Calu3 (cell line): ENCODE data around the gene ST6GAL1. TPM values are rescaled to one million over a fixed set of nuclear protein-coding genes. Genes with fewer than 3 reads are reported as not detected.

ENCODE experiments used
- BruUV-seq: library from RNA; stranded (reverse); fragments of 400-500 nt; replicated peaks from 2 replicates; lab custom pipeline; 2021; lab: Mats Ljungman, UMichigan
- CTCF ChIA-PET: fragments of 300-600 bp; sonication (Branson Sonifier 250); formaldehyde crosslinking; loops from one replicate; lab custom pipeline; 2022; ENCODE audit warnings: antibody characterized with exemption; lab: Charles Lee
- DNase-seq: peaks from one replicate; pipeline ENCODE4 v3.0.0; 2022
- H3K27ac Mint-ChIP-seq: one replicate; pipeline ENCODE4 v1.8.0; 2022; ENCODE audit warnings: mixed read lengths; ENCODE audit not compliant: unreplicated experiment
- H3K27me3 Mint-ChIP-seq: one replicate; pipeline ENCODE4 v1.8.0; 2022; ENCODE audit warnings: mixed read lengths; ENCODE audit not compliant: unreplicated experiment
- H3K36me3 Mint-ChIP-seq: one replicate; pipeline ENCODE4 v1.8.0; 2022; ENCODE audit warnings: mild to moderate bottlenecking, moderate library complexity, mixed read lengths; ENCODE audit not compliant: insufficient read depth, unreplicated experiment
- H3K4me1 Mint-ChIP-seq: one replicate; pipeline ENCODE4 v1.8.0; 2022; ENCODE audit warnings: mild to moderate bottlenecking, low read depth, mixed read lengths; ENCODE audit not compliant: unreplicated experiment
- H3K4me3 Mint-ChIP-seq: one replicate; pipeline ENCODE4 v1.8.0; 2022; ENCODE audit warnings: mild to moderate bottlenecking, low read depth, moderate library complexity, mixed read lengths; ENCODE audit not compliant: unreplicated experiment
- H3K9me3 Mint-ChIP-seq: one replicate; pipeline ENCODE4 v1.8.0; 2022; ENCODE audit warnings: low read depth, mixed read lengths; ENCODE audit not compliant: unreplicated experiment
- intact Hi-C: fragments of 100-400 bp; cut with micrococcal nuclease; formaldehyde crosslinking; loops from one replicate; pipeline ENCODE4 v1.10.0; 2022; ENCODE audit not compliant: unreplicated experiment
- total RNA-seq: library from RNA; stranded (reverse); gene quantifications from 2 replicates; pipeline ENCODE4 v1.2.3, GENCODE V29; 2022
- TF ChIP-seq, protein P1 (sequence below): fragments of 200-600 bp; IDR thresholded peaks from one replicate; pipeline ENCODE4 v1.8.0; 2022; ENCODE audit warnings: antibody characterized with exemption; ENCODE audit not compliant: unreplicated experiment

ST6GAL1 gene
- total RNA-seq, 1 experiment from 2014 or later = 20.4 TPM

DNA sequence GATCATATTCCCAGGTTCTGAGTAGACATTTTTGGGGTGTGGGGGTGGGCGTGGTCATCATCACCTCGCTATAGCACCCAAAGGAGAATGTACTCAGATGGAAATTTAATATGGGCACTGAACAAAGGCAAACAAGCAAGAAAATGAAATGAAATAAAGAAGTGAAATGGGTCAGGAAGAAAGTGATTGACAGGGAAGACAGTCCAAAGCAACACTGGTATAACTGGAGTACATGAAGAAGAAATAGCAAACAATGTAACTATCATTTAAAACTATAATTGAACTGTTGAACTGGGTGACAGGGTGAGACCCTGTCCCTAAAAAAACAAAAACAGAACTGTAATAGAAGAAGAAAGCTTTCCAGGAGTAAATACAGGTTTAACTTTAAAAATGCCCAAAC, 184.2 kb downstream of the ST6GAL1 start:
- no TSS peak for BruUV-seq

DNA sequence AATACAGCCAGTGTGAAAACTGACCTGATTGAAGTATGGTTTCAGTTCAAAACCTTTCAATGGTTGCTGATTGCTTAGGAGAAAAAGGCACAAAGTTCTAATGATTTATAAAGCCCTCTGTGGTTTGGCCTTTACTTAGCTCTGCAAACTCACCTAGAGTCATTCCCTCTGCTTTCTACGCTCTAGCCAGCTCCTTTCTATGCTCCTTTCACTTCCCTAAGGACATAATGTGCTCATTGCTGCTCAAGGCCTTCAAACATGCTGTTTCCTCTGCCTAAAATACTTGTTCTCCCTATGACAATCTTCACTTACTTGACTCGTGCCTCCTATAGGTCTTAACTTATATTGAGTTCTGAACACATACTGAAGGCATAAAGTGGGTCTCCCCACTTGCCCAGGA, 190.0 kb downstream of the ST6GAL1 start:
- Mint-ChIP-seq H3K36me3 (no peaks in the 10 kb centered on the region), H3K27me3 (no peaks in the 10 kb centered on the region), H3K27ac (no peak overlapping the region), H3K4me3 (no peak overlapping the region), H3K9me3 (no peaks in the 10 kb centered on the region), H3K4me1 (no peaks in the 10 kb centered on the region)
- CTCF ChIA-PET = interaction anchor here (0.5 kb wide), 1 partner anchor 1806 kb away, joined by 3 read pairs; no protein-coding TSS in a partner anchor
- no TSS peak for BruUV-seq
- DNase-seq = no peak
- TF ChIP-seq, protein P1, sequence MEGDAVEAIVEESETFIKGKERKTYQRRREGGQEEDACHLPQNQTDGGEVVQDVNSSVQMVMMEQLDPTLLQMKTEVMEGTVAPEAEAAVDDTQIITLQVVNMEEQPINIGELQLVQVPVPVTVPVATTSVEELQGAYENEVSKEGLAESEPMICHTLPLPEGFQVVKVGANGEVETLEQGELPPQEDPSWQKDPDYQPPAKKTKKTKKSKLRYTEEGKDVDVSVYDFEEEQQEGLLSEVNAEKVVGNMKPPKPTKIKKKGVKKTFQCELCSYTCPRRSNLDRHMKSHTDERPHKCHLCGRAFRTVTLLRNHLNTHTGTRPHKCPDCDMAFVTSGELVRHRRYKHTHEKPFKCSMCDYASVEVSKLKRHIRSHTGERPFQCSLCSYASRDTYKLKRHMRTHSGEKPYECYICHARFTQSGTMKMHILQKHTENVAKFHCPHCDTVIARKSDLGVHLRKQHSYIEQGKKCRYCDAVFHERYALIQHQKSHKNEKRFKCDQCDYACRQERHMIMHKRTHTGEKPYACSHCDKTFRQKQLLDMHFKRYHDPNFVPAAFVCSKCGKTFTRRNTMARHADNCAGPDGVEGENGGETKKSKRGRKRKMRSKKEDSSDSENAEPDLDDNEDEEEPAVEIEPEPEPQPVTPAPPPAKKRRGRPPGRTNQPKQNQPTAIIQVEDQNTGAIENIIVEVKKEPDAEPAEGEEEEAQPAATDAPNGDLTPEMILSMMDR = no peak
- intact Hi-C loops = no loop called here

More for the DNA sequence above, 184.2 kb downstream of the ST6GAL1 start:
- no peaks in the 10 kb centered on the region for H3K36me3 Mint-ChIP-seq
- H3K4me1 Mint-ChIP-seq = peaks cover 12% of the 10 kb centered on the region
- CTCF ChIA-PET = interaction anchor here (0.6 to 4.4 kb wide), 5 partner anchors 25 to 453 kb away, joined by 3 to 51 read pairs (median 7); partner anchors contain the start of gene RPL39L
- intact Hi-C loops = no loop called here
- no peak for DNase-seq
- no peaks in the 10 kb centered on the region for H3K27me3 Mint-ChIP-seq
- TF ChIP-seq, protein P1 = no peak
- H3K9me3 Mint-ChIP-seq = no peaks in the 10 kb centered on the region
- H3K4me3 Mint-ChIP-seq = no peak overlapping the region
- no peak overlapping the region for H3K27ac Mint-ChIP-seq

DNA sequence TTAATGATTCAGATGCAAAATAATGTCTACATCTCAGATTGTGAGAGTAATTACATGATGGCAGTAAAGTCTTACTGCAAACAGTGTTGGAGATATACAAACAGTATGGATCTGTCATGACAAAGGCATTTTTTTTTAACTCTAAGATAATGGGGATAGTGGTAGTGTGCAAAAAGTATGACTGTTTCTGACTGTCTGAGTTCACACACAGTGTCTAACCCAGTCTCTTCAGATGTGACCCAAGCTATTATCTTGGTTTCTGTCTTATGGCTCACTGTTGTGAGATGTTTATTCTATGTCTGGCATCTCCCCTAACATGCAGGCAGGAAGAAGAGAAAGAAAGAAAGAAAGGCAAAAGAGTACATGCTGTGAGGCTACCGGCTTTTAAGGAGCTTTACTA, 191.9 kb downstream of the ST6GAL1 start:
- DNase-seq = no peak
- intact Hi-C loops = no loop called here
- TF ChIP-seq, protein P1 = no peak
- no peaks in the 10 kb centered on the region for H3K36me3 Mint-ChIP-seq
- no peak overlapping the region for H3K4me3 Mint-ChIP-seq
- H3K9me3 Mint-ChIP-seq = peaks cover 5% of the 10 kb centered on the region
- no peaks in the 10 kb centered on the region for H3K27me3 Mint-ChIP-seq
- CTCF ChIA-PET = interaction anchor here (1.1 kb wide), 1 partner anchor 43 kb away, joined by 5 read pairs; no protein-coding TSS in a partner anchor
- H3K27ac Mint-ChIP-seq = no peak overlapping the region
- BruUV-seq = no TSS peak
- H3K4me1 Mint-ChIP-seq = no peaks in the 10 kb centered on the region

DNA sequence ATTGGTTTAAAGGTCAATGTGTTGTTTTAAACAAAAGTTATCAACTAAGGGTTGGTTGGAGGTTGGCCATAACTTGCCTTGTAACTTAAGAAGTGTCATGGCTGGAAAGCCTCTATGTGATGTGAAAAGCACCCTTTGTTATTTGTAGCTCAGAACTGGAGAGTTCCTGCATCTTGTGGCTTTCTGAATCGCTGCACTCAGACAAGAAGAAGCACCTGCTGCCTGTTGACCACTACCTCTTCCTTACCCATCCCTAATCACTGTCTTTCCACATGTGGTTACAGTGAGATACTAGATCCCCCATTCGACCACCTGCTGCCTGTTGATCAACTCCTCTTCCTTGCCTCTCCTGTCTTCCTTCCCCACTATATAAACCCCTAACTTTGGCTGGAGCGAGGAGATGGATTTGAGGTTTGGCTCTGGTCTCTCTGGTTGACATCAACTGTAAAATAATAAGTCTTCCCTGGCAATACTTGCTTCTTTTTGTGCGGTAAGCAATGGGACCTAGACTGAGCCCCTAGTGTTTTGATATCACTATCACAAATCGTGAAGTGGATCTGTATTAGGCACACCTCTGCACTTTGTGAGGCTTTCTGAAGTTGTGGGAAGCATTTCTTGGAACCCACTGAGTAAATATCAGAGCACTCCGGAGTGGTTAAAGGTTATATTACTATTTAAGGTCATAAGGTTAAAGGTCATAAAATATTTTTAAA, 195.1 kb downstream of the ST6GAL1 start:
- Mint-ChIP-seq H3K4me1 (no peaks in the 10 kb centered on the region), H3K27ac (no peak overlapping the region), H3K27me3 (no peaks in the 10 kb centered on the region), H3K9me3 (peaks cover 7% of the 10 kb centered on the region), H3K36me3 (no peaks in the 10 kb centered on the region), H3K4me3 (no peak overlapping the region)
- no TSS peak for BruUV-seq
- CTCF ChIA-PET = interaction anchor here (0.7 to 1.5 kb wide), 2 partner anchors 12 to 40 kb away, joined by 4 read pairs; no protein-coding TSS in a partner anchor
- DNase-seq = no peak
- intact Hi-C loops = no loop called here
- TF ChIP-seq, protein P1 = no peak

Other genes starting within 250 kb of the ST6GAL1 start
- gene KNG1, start 213.2 kb upstream of the ST6GAL1 start, total RNA-seq = not detected in 2 replicates
- 593 and 650 TPM in 2 replicates for gene EIF4A2, start 146.9 kb upstream of the ST6GAL1 start, total RNA-seq
- gene RFC4, start 124.0 kb upstream of the ST6GAL1 start, total RNA-seq = 94.8 and 107 TPM in 2 replicates
- not detected in 2 replicates for gene ADIPOQ, start 87.8 kb upstream of the ST6GAL1 start, total RNA-seq
- 27.2 and 31.8 TPM in 2 replicates for gene RPL39L, start 209.0 kb downstream of the ST6GAL1 start, total RNA-seq